ENCODE data around the gene MXRA8. TPM values are rescaled to one million over a fixed set of nuclear protein-coding genes. Genes with fewer than 3 reads are reported as not detected.

The MXRA8 gene
- total RNA-seq, 1 donor from 2014 or later = 345 TPM

- intact Hi-C loops (cut with DNase I) = no loop called here
- Histone ChIP-seq H3K4me3 (no peak overlapping the region), H3K27ac (no peak overlapping the region), H3K27me3 (no peaks in the 10 kb centered on the region), H3K9me3 (no peaks in the 10 kb centered on the region), H3K36me3 (peaks cover 69 to 82% of the 10 kb centered on the region in 2 donors), H3K4me1 (peaks cover 6 to 13% of the 10 kb centered on the region in 2 donors)
- DNase-seq (ENCODE audit: low spot score in 2 of 2) = no peak
- TF ChIP-seq CTCF (IDR thresholded peaks at IDR 0.05) = no peak
Measured at GRCh38 chr1:1394116-1394515, 35.8 kb upstream of the MXRA8 start.

GRCh38 chr1:1393428-1393827 lies 35.1 kb upstream of the MXRA8 start:
- no peaks in the 10 kb centered on the region for H3K9me3 ChIP-seq
- H3K27ac ChIP-seq = no peak overlapping the region
- no peaks in the 10 kb centered on the region for H3K27me3 ChIP-seq
- intact Hi-C loops (cut with DNase I) = no loop called here
- no peak for TF ChIP-seq CTCF (IDR thresholded peaks at IDR 0.05)
- no peak overlapping the region for H3K4me3 ChIP-seq
- peaks cover 76 to 89% of the 10 kb centered on the region in 2 donors for H3K36me3 ChIP-seq
- DNase-seq (ENCODE audit: low spot score in 2 of 2) = no peak
- peaks cover 4 to 13% of the 10 kb centered on the region in 2 donors for H3K4me1 ChIP-seq

- TF ChIP-seq CTCF (IDR thresholded peaks at IDR 0.05) = no peak
Measured at GRCh38 chr1:1393014-1393413, 34.7 kb upstream of the MXRA8 start.

GRCh38 chr1:1391225-1391624 lies 32.9 kb upstream of the MXRA8 start:
- Histone ChIP-seq H3K36me3 (peaks cover 88 to 100% of the 10 kb centered on the region in 2 donors), H3K27me3 (no peaks in the 10 kb centered on the region), H3K4me1 (no peaks in the 10 kb centered on the region), H3K4me3 (no peak overlapping the region), H3K27ac (no peak overlapping the region), H3K9me3 (no peaks in the 10 kb centered on the region)
- no peak for DNase-seq (ENCODE audit: low spot score in 2 of 2)
- intact Hi-C loops (cut with DNase I) = no loop called here
- TF ChIP-seq CTCF (IDR thresholded peaks at IDR 0.05) = no peak

More at GRCh38 chr1:1393014-1393413, 34.7 kb upstream of the MXRA8 start:
- DNase-seq (ENCODE audit: low spot score in 2 of 2) = no peak
- Histone ChIP-seq H3K9me3 (no peaks in the 10 kb centered on the region), H3K4me1 (peaks cover under 1 to 10% of the 10 kb centered on the region in 2 donors), H3K36me3 (peaks cover 80 to 93% of the 10 kb centered on the region in 2 donors), H3K4me3 (no peak overlapping the region), H3K27me3 (no peaks in the 10 kb centered on the region), H3K27ac (no peak overlapping the region)
- intact Hi-C loops (cut with DNase I) = no loop called here

- Histone ChIP-seq H3K27ac (no peak overlapping the region), H3K4me1 (no peaks in the 10 kb centered on the region), H3K9me3 (no peaks in the 10 kb centered on the region), H3K4me3 (no peak overlapping the region), H3K36me3 (peaks cover 92 to 100% of the 10 kb centered on the region in 2 donors), H3K27me3 (no peaks in the 10 kb centered on the region)
- no peak for TF ChIP-seq CTCF (IDR thresholded peaks at IDR 0.05)
- DNase-seq (ENCODE audit: low spot score in 2 of 2) = no peak
- intact Hi-C loops (cut with DNase I) = no loop called here
Measured at GRCh38 chr1:1390675-1391074, 32.3 kb upstream of the MXRA8 start.

- no peak for TF ChIP-seq CTCF (IDR thresholded peaks at IDR 0.05)
- H3K4me1 ChIP-seq = no peaks in the 10 kb centered on the region
- H3K4me3 ChIP-seq = no peak overlapping the region
- no peak overlapping the region for H3K27ac ChIP-seq
- no peaks in the 10 kb centered on the region for H3K27me3 ChIP-seq
- intact Hi-C loops (cut with DNase I) = no loop called here
- DNase-seq (ENCODE audit: low spot score in 2 of 2) = no peak
- peaks cover 74 to 83% of the 10 kb centered on the region in 2 donors for H3K36me3 ChIP-seq
- H3K9me3 ChIP-seq = no peaks in the 10 kb centered on the region
Measured at GRCh38 chr1:1388078-1388472, 29.7 kb upstream of the MXRA8 start.
